ENCODE results near the gene TAF6.

DNA sequence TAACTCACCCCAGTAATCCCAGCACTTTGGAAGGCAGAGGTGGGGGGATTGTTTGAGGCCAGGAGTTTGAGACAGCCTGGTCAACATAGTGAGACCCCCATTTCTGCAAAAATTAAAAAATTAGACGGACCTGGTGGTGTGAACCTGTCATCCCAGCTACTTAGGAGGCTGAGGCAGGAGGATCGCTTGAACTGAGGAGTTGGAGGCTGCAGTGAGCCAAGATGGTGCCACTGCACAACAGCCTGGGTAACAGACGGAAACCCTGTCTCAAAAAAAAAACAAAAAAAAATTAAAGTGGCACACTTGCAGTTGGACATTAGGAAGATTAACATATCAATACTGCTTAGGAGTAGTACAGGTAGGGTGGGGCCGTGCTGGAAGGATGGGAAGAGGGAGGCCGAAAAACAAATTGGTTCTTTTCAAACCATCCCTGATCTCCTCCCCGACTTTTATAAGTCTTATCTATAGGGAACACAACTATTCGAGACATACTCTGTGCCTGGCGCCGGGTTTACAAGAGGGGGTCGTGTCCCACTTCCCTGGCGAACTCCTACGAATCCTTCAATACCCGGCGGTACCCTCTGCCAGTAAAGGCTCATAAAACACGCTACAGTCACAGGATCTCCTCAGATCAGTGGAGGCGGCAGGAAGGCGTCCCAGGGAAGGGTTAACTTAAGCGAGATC, 628 bp downstream of the TAF6 start:
- no peak for TF ChIP-seq POLR2A (IDR thresholded peaks at IDR 0.05)
- TF ChIP-seq, protein P1, sequence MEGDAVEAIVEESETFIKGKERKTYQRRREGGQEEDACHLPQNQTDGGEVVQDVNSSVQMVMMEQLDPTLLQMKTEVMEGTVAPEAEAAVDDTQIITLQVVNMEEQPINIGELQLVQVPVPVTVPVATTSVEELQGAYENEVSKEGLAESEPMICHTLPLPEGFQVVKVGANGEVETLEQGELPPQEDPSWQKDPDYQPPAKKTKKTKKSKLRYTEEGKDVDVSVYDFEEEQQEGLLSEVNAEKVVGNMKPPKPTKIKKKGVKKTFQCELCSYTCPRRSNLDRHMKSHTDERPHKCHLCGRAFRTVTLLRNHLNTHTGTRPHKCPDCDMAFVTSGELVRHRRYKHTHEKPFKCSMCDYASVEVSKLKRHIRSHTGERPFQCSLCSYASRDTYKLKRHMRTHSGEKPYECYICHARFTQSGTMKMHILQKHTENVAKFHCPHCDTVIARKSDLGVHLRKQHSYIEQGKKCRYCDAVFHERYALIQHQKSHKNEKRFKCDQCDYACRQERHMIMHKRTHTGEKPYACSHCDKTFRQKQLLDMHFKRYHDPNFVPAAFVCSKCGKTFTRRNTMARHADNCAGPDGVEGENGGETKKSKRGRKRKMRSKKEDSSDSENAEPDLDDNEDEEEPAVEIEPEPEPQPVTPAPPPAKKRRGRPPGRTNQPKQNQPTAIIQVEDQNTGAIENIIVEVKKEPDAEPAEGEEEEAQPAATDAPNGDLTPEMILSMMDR (IDR thresholded peaks at IDR 0.05) = no peak
